Measurements from ENCODE around the gene NDUFS7. TPM values are rescaled to one million over a fixed set of nuclear protein-coding genes. Genes with fewer than 3 reads are reported as not detected.

Gene NDUFS7
- total RNA-seq, 1 donor from 2014 or later: 104 TPM

Other genes starting within 250 kb of the NDUFS7 start
- 82.8 and 87.0 TPM in 2 replicates for gene SBNO2, start 209.6 kb upstream of the NDUFS7 start, total RNA-seq
- 65.7 and 71.1 TPM in 2 replicates for gene STK11, start 178.1 kb upstream of the NDUFS7 start, total RNA-seq
- 3.5 and 3.7 TPM in 2 replicates for gene CBARP, start 145.9 kb upstream of the NDUFS7 start, total RNA-seq
- 233 and 240 TPM in 2 replicates for gene ATP5F1D, start 142.2 kb upstream of the NDUFS7 start, total RNA-seq
- gene MIDN, start 135.3 kb upstream of the NDUFS7 start, total RNA-seq: 84.7 and 85.4 TPM in 2 replicates
- gene CIRBP, start 114.6 kb upstream of the NDUFS7 start, total RNA-seq: 214 and 226 TPM in 2 replicates
- gene FAM174C, start 108.4 kb upstream of the NDUFS7 start, total RNA-seq: 91.7 and 99.4 TPM in 2 replicates
- not detected in 2 replicates for gene EFNA2, start 98.0 kb upstream of the NDUFS7 start, total RNA-seq
- 30.6 and 33.9 TPM in 2 replicates for gene GAMT, start 17.6 kb downstream of the NDUFS7 start, total RNA-seq
- gene DAZAP1, start 23.7 kb downstream of the NDUFS7 start, total RNA-seq: 282 and 290 TPM in 2 replicates
- gene RPS15, start 54.5 kb downstream of the NDUFS7 start, total RNA-seq: 1,450 and 1,471 TPM in 2 replicates
- gene APC2, start 66.2 kb downstream of the NDUFS7 start, total RNA-seq: 0.07 and 0.21 TPM in 2 replicates
- 33.0 and 37.9 TPM in 2 replicates for gene C19orf25, start 95.3 kb downstream of the NDUFS7 start, total RNA-seq
- 2.1 and 2.6 TPM in 2 replicates for gene PCSK4, start 106.4 kb downstream of the NDUFS7 start, total RNA-seq
- 1.6 and 2.1 TPM in 2 replicates for gene REEP6, start 107.3 kb downstream of the NDUFS7 start, total RNA-seq
- gene ADAMTSL5, start 129.1 kb downstream of the NDUFS7 start, total RNA-seq: 4.9 and 6.4 TPM in 2 replicates
- gene PLK5, start 140.2 kb downstream of the NDUFS7 start, total RNA-seq: not detected in 2 replicates
- 14.9 and 15.4 TPM in 2 replicates for gene MEX3D, start 184.4 kb downstream of the NDUFS7 start, total RNA-seq
- 123 and 125 TPM in 2 replicates for gene MBD3, start 209.0 kb downstream of the NDUFS7 start, total RNA-seq
- gene UQCR11, start 221.6 kb downstream of the NDUFS7 start, total RNA-seq: 163 and 184 TPM in 2 replicates